GM12801 (cell line): ENCODE results near the gene RUSF1.

Experiments
- CTCF ChIP-seq: IDR thresholded peaks from one replicate; pipeline ENCODE4 v1.5.1; 2011; ENCODE audit warnings: control low read depth; ENCODE audit not compliant: insufficient read length; ENCODE audit errors: extremely low read depth

RUSF1 gene

DNA sequence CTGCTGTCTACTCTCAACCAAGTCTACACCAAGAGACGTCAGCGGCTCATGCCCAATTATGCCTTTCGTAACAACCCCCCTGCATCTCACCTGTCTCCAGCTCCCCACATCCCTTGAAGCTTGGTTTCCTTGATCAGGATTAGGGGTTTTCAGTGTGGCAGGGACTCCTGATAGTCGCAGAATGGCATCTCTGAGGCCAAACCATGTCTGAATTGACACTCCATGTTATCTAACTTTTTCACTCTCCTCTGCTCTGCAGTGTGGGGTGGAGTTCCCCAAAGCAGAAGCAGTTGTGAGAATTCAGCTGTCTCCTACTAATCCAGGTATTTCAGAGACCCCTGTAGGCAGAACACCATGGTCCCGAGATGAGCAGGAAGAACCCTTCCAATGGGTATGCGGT lies 13.9 kb upstream of the RUSF1 start:
- TF ChIP-seq CTCF: no peak

DNA sequence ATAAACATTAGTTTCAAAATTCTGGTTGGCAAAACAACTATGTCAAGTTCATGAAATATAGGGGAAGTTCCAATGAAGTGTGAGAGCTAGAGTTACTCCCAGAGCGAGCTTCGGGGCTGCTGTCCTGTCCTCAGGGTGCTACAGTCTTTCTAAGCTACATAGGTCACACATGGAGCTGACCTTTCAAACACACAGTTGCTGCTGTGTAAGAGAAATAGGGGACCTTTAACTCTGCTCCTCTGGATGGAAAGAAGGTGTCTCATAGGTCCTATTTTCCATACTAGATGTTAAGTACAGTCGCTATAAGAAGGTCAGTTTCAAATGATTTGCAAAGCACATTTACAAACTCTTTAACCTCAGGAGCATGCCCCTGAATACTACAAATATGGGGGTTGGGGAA lies 13.2 kb upstream of the RUSF1 start:
- TF ChIP-seq CTCF: no peak

DNA sequence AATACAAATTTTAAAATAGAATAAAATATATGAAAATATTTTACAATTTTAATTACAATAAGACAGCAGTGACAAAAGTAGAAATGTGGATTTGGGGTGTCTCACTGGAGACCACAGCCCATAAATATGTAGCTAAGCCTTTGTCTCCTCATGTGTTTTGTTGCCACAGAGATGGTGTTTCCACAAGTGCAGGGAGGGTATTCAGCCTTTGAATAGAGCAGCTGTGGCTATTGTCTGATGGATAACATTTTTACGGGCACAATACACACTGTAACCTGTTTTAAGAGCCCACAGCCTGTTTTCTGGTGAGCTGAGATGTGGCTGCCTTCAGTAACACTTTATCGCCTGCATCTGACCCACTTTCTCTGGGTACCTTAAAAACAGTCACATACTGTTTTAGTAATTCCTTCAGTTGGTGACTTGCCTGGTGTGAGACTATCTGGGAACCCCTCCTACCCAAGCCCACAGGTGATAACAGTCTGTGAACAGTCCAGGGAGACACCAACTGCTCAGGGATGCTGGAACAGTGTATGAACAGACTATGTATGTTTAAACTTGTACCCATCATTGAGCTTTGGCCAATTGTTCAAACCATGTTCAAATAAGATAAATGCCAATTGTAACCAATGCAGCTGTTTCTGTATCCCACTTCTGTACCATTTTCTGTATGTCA lies 11.7 kb upstream of the RUSF1 start:
- no peak for TF ChIP-seq CTCF

- no peak for TF ChIP-seq CTCF
Measured at GRCh38 chr16:31517800-31518402, 9.7 kb upstream of the RUSF1 start.

- no peak for TF ChIP-seq CTCF
Measured at GRCh38 chr16:31513884-31514283, 5.7 kb upstream of the RUSF1 start.

GRCh38 chr16:31513126-31513525 lies 4.9 kb upstream of the RUSF1 start:
- TF ChIP-seq CTCF: no peak

DNA sequence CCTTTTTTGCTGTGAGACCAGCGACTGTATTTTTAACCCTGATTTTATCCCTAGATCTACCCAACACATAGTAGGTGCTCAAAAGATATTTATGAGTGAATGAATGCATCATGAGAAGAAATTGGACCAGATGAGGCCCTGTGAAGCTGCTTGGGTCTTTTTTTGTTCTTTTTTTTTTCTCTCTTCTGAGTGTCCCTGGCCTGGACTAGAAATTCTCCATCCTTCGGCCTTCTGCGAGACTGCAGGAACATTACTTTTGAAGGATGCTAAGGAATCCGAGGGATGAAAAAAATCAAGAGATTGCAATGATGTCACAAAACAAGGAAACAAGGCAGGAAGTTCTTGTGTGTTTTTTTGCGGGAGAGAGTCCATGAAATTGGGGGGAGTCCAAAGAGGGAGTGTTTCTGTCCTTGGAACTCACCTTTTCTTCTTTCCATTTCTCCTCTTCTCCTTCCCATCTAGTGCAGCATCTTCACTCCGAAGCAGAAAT lies 560 bp upstream of the RUSF1 start:
- no peak for TF ChIP-seq CTCF
